Panc1 (cell line): ENCODE measurements around the gene CFAP119. TPM values are rescaled to one million over a fixed set of nuclear protein-coding genes. Genes with fewer than 3 reads are reported as not detected.

ENCODE experiments used
- total RNA-seq: library from RNA; stranded (reverse); gene quantifications from one replicate; pipeline ENCODE4 v1.2.1, GENCODE V29; 2021; ENCODE audit not compliant: unreplicated experiment

The CFAP119 gene
- total RNA-seq, 1 experiment from 2014 or later, result 21.0 TPM

Other genes with a start within 250 kb of the CFAP119 start
- 68.3 TPM for gene ZNF768, start 235.5 kb downstream of the CFAP119 start, total RNA-seq
- gene ZNF747, start 227.2 kb downstream of the CFAP119 start, total RNA-seq, result 10.9 TPM
- gene ZNF764, start 203.7 kb downstream of the CFAP119 start, total RNA-seq, result 16.7 TPM
- 7.7 TPM for gene ZNF688, start 190.3 kb downstream of the CFAP119 start, total RNA-seq
- 6.2 TPM for gene ZNF785, start 176.4 kb downstream of the CFAP119 start, total RNA-seq
- gene ZNF689, start 151.7 kb downstream of the CFAP119 start, total RNA-seq, result 16.5 TPM
- 77.6 TPM for gene PRR14, start 111.1 kb downstream of the CFAP119 start, total RNA-seq
- gene FBRS, start 103.6 kb downstream of the CFAP119 start, total RNA-seq, result 103 TPM
- 73.6 TPM for gene SRCAP, start 62.9 kb downstream of the CFAP119 start, total RNA-seq
- 43.1 TPM for gene PHKG2, start 13.6 kb downstream of the CFAP119 start, total RNA-seq
- gene RNF40, start 260 bp upstream of the CFAP119 start, total RNA-seq, result 114 TPM
- gene ZNF629, start 25.1 kb upstream of the CFAP119 start, total RNA-seq, result 19.2 TPM
- gene BCL7C, start 132.0 kb upstream of the CFAP119 start, total RNA-seq, result 45.8 TPM
- 2.9 TPM for gene CTF1, start 134.6 kb upstream of the CFAP119 start, total RNA-seq
- 52.3 TPM for gene FBXL19, start 161.5 kb upstream of the CFAP119 start, total RNA-seq
- gene ORAI3, start 187.0 kb upstream of the CFAP119 start, total RNA-seq, result 26.9 TPM
- 38.7 TPM for gene SETD1A, start 195.7 kb upstream of the CFAP119 start, total RNA-seq
- 5.4 TPM for gene HSD3B7, start 223.1 kb upstream of the CFAP119 start, total RNA-seq
- 3.7 TPM for gene STX1B, start 248.6 kb upstream of the CFAP119 start, total RNA-seq